KBM-7 (cell line): ENCODE measurements around the gene MGMT.

ENCODE experiments used
- DNase-seq: peaks from one replicate; pipeline ENCODE4 v3.0.0-alpha.2; 2015
- in situ Hi-C: fragments of 300-500 bp; cut with MboI; formaldehyde crosslinking; loops from 2 replicates; pipeline ENCODE4 v1.14.3; 2020; ENCODE audit warnings: low sequenced_read_pairs, low pct_unique_long_range_greater_than_20kb, mixed read lengths

Gene MGMT

DNA sequence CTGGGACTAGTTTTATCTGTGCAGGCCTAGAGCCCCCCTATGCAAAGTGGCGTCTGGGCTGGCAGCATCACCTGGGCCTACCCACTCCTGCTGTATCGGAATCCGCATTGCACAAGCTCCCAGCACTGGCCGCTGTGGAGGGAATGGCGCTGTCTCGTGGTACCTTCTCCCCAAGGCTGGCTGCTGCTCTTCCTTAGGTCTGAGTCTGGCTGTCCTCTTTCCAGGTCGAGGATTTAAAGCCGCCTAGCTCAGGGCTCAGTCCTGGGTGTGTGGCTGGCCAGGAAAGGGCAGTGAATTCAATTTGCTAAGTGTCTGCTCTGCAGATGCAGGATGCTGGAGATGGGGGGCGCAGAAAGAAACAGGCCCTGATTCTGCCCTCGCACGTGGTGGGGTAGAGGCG lies 44.7 kb downstream of the MGMT start:
- in situ Hi-C loops, result no loop called here
- no peak for DNase-seq

- DNase-seq, result no peak
- in situ Hi-C loops, result no loop called here
Observed at GRCh38 chr10:129513312-129513711, 46.3 kb downstream of the MGMT start.

DNA sequence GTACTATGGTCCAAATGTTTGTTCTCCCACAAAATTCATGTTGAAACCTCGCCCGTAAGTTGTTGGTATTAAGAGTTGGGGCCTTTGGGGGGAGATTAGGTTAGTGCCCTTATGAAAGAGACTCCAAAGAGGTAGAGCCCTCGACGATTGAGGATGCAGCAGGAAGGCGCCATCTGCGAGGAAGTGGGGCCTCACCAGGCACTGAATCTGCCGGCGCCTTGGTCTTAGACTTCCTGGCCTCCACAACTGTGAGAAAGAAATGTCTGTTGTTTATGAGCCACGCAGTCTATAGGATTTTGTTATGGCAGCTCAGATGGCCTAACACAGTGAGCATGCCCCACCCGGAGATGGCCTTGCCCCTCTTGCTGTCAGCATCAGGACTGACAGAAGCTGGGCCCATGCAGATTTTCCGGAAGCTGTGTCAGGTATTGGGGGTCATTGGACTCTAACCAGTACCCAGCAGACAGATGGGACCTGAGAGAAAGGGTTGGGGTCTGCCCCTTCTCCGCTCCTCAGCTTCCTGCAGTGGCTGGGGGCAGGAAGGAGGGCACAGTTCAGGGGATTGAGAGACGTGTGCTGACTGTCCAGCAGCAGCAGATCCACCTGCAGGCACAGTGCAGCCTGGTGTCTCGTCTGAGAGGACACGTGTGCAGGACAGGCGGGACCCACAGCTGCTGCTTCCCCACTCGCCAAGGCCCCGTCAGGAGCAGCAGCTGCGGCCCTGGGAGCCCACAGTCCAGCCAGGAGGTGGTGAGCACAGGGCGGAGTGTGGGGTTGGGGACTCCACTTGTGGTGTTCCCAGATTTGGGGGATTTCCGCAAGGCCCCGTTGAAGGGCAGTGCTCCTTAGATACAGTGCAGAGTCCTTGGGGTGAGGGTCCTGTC lies 47.8 kb downstream of the MGMT start:
- no peak for DNase-seq
- in situ Hi-C loops, result no loop called here

DNA sequence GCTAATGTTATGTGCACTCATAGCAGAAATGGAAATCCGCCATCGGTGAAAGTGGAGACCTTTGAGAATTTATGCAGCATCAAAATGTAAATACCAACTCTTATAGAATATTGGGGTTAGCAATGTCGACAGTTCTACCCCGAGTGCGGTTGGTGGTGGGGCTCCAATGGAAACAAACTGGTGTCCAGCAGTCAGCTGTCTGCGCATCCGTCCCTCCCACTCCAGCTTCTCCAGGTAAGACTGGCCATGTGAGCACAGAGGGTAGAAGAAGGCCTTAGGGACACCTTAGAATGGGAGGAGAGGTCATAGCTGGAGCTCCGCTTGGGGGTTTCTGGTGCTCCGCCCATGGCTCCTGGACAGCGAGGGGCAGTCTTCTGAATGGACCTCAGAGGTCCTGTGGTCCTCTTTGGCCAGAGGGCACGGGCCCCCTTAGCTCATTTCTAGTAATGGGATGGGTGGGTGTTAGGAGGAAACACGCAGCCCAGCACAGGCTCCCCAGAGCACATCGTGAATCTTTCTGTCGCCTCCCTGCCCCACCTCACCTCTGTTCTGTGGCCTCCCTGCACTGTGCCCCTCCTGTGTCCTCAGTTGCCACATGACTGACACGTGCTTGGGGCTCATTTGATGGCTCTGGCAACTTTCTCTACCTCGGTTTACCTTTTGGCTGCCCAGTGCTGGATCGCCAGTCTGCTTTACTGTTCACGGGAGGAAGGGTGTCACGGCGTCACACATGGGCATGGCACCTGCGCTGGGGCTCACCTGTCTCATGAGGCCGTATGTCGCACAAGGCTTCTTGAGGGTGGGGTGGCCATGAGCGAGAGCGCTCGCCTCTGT lies 50.0 kb downstream of the MGMT start:
- in situ Hi-C loops, result no loop called here
- DNase-seq, result no peak

- DNase-seq, result no peak
- in situ Hi-C loops, result no loop called here
Observed at GRCh38 chr10:129517680-129518057, 50.6 kb downstream of the MGMT start.

GRCh38 chr10:129518793-129519192 lies 51.8 kb downstream of the MGMT start:
- in situ Hi-C loops, result no loop called here
- DNase-seq, result no peak

DNA sequence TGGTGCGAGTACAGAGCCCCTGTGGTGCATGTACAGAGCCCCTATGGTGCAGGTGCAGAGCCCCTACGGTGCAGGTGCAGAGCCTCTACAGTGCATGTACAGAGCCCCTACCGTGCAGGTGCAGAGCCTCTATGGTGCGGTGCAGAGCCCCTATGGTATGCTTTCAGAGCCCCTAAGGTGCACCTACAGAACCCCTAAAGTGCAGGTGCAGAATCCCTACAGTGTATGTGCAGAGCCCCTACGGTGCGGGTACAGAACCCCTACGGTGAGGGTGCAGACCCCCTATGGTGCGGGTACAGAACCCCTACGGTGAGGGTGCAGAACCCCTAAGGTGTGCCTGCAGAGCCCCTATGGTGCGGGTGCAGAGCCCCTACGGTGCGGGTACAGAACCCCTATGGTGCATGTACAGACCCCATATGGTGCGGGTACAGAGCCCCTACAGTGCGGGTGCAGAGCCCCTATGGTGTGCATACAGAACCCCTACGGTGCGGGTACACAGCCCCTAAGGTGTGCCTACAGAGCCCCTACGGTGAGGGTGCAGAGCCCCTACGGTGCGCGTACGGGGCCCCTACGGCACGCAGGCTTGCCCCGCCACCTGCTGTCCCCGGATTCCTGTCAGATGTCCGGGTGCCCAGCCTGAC lies 53.5 kb downstream of the MGMT start:
- in situ Hi-C loops, result no loop called here
- no peak for DNase-seq

DNA sequence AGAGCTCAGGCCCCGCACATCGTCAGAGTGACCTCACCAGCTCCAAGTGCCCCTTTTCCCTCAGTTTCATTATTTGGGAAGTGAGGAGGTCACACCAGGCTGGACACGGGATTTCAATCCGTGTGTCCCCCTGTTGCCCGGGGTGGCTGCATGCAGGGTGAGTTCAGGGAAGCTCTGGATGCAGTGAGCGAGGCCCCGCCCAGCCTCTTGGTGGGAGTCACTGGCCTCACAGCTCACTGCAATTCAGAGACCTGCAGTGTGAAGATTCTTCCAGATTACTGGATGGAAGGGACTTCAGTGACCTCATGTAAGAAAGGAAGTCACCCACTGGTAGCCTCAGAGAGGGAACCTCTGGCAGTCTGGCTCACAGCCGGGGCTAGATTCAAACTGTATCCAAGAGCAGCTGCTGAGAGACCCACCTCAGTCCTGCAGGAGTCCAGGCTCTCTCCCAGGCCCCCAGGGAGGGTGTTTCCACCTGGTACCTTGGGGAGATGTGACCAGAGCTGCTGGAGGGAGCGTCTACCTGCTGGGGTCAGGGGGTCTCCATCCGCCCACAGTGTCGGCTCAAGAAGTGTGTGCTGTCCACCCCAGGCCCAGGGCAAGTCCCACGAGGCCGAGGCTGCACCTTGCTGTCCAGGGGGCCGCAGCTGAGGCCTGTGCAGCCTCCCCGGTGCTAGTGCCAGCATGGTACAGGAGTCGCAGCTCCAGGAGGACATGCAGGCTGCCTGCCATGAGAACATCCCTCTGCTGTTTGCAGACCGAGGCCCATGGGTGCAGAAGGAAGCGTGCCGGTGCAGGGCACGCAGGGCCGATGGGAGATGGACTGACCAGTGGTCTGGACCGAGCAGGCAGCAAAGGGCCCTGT lies 54.4 kb downstream of the MGMT start:
- in situ Hi-C loops, result no loop called here
- no peak for DNase-seq

- DNase-seq, result no peak
- in situ Hi-C loops, result no loop called here
Observed at GRCh38 chr10:129522041-129522585, 55.1 kb downstream of the MGMT start.

DNA sequence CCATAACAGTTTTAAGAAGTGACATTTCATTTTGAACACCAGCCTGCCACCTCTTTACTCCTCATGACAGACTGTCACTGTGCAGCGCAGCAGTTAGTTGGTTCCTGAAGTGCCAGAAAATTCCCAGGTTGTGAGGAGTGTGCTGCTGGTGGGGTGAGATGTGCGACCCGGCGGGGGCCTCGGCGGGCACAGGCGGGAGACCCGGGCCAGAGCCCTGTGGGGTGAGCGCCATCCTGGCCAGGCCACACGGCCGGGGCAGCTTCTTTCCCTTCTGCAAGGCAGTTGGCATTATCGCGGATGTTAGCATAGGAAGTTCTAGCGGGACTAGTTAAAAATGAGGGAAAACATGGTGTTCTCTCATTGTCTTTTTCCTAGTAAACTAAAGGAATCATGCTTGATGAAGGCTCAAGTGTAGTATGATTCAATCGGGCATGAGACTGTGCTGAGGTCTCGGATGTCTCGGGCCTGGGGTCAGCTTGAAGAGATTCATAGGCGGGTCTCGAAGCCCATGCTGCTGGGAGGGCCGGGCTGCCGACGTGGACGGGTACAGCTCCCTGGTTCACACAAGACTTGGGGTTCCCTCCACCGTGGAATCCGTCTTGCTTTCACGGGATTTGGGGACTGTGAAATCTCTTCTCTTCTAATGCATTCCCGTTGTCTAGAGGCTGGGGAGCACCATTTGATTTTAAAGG lies 56.1 kb downstream of the MGMT start:
- in situ Hi-C loops, result no loop called here
- DNase-seq, result no peak

DNA sequence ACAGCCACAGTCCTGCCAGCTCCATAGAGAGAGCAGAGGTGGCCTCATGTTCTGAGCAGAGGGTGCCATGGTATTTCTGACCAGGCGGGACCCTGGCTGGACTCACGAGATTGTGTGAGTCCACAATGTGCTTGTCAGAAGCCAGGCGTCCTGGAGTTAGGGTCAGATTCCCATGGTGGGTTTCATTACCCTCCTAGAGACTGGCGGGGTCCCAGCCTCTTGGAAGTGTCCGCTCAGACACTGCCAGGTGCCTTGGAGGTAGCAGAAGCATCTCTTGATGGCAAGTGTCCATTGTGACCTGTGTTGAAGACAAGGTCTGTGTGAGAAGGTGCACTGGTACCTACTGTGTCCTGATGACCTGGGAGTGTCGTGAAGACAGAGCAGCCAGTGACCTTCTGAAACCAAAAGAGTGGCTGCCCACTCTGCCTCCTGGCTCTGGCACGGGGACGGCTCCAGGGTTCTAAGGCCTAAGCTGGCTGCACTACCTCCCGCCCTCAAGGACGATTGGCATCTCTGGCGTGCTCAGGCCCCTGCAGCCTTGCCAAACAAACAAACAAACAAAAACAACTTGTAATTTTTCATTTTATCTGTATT lies 56.8 kb downstream of the MGMT start:
- in situ Hi-C loops, result no loop called here
- DNase-seq, result no peak

DNA sequence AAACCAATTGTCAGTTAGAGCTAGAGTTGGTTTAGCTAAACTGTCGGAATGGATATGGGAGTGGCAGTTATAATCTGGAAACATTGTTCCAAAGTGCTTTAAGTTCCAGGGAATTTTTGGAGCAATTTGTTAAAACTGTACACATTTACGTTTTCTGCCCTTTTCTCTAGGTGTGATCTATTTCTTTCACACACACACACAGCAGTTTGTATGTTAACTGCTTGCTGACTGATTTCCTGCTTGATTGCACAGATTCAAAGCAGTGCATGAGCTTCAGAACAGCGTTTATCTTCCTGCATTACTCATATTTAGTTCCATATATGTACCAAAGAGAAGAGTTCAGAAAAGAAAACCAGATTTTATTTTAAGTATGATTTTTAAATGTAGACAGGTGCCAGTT lies 57.9 kb downstream of the MGMT start:
- DNase-seq, result no peak
- in situ Hi-C loops, result no loop called here

DNA sequence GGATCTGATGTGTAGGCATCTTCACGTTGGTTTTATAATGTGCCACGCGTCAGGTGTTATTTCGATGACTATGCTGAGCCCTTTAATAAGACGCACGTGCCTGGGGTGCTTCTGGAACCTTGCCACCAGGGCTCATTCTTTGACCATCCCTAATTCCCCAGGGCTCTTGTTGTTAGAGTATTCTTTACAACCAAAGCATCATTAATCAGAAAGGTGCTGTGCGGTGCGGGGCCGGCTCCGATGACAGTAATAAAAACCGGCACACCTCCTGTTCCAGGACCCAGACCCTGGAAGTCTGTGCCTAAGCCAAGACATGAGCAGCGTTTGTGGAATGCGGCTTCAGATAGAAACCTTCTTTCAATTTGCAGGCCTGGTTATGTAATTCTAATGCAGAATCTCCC lies 58.4 kb downstream of the MGMT start:
- in situ Hi-C loops, result no loop called here
- DNase-seq, result no peak

- no peak for DNase-seq
- in situ Hi-C loops, result no loop called here
Observed at GRCh38 chr10:129526943-129527342, 59.9 kb downstream of the MGMT start.

- DNase-seq, result no peak
- in situ Hi-C loops, result no loop called here
Observed at GRCh38 chr10:129528376-129528978, 61.4 kb downstream of the MGMT start.

DNA sequence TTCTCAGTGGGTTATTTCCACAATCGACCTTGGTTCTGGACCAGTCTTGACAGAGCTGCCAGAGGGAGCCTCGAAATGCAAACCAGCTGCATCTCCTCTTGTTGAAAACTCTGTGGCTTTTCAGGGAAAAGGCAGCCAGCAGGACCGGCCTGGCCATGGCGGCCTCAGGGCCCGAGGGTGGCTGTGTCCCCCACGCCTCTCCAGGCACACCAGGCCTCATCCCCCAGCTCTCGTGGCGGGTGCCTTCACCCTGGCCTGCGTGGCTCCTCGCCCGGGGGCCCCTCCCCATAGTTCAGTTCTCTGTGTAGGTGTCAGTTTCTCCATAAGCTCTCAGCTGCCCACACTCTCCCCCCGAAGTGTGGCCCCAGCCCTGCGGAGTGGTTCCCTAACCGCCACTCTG lies 63.5 kb downstream of the MGMT start:
- in situ Hi-C loops, result no loop called here
- no peak for DNase-seq

- DNase-seq, result no peak
- in situ Hi-C loops, result no loop called here
Observed at GRCh38 chr10:129531195-129531968, 64.3 kb downstream of the MGMT start.
